ENCODE measurements around the gene SSX3.

The SSX3 gene

GRCh38 chrX:48306175-48306574 is 50.3 kb downstream of the SSX3 start:
- Histone ChIP-seq H3K4me3 (replicated peaks; ENCODE audit: low read depth, low read length) (no peak overlapping the region), H3K27me3 (replicated peaks; ENCODE audit: control insufficient read depth, insufficient read depth, low read length) (no peaks in the 10 kb centered on the region), H3K36me3 (ENCODE audit: control insufficient read depth, insufficient read depth, low read length) (no peaks in the 10 kb centered on the region)
- no peak for TF ChIP-seq CTCF (IDR thresholded peaks at IDR 0.05; ENCODE audit: insufficient read depth, low read length, poor library complexity, severe bottlenecking)
- no peak for DNase-seq (ENCODE audit: extremely low read depth, insufficient read length)
